GM12878 (cell line): ENCODE data around the gene PSMG3. TPM values are rescaled to one million over a fixed set of nuclear protein-coding genes. Genes with fewer than 3 reads are reported as not detected.

Experiments
- ATAC-seq: fragments of 200-7000 bp; cut with Tn5 transposase; 3 replicates; pipeline ENCODE4 v1.9.1; 2020; ENCODE audit warnings: mild to moderate bottlenecking, moderate library complexity
- BruUV-seq: library from RNA; stranded (reverse); fragments of 400-500 nt; replicated peaks from 2 replicates; lab custom pipeline; 2021; lab: Mats Ljungman, UMichigan
- CTCF ChIA-PET: fragments of 300-600 bp; sonication (Branson Sonifier 250); formaldehyde crosslinking; extraction: SDS; loops from one replicate; lab custom pipeline; 2021; ENCODE audit warnings: inconsistent platforms; lab: Yijun Ruan, JAX
- POLR2A ChIA-PET: fragments of 350-600 bp; formaldehyde crosslinking; extraction: SDS; loops from one replicate; lab custom pipeline; 2021; ENCODE audit warnings: inconsistent platforms; lab: Charles Lee
- RAD21 ChIA-PET: fragments of 300-600 bp; sonication (Branson Sonifier 250); formaldehyde crosslinking; loops from one replicate; lab custom pipeline; 2023; ENCODE audit warnings: antibody characterized with exemption; ENCODE audit not compliant: unreplicated experiment; lab: Charles Lee
- SMC1A ChIA-PET: fragments of 300-600 bp; sonication (Branson Sonifier 250); formaldehyde crosslinking; loops from one replicate; lab custom pipeline; 2023; ENCODE audit not compliant: unreplicated experiment, uncharacterized antibody; lab: Charles Lee
- DNase-seq: peaks from one replicate; pipeline ENCODE4 v3.0.0-alpha.2; 2011; ENCODE audit warnings: low read depth, low spot score
- FAIRE-seq: peaks from 3 replicates; lab custom pipeline; 2011; peaks lifted over from hg19 to GRCh38; lab: Jason Lieb, UNC
- H2AFZ ChIP-seq: 2 replicates; pipeline ENCODE4 v1.6.0; 2011; ENCODE audit warnings: low read depth, low read length, control low read depth; ENCODE audit not compliant: control insufficient read depth
- H3K27ac ChIP-seq: 2 replicates; pipeline ENCODE4 v1.5.1; 2011; ENCODE audit warnings: control low read depth; ENCODE audit not compliant: control insufficient read depth, insufficient read depth
- H3K27me3 ChIP-seq, 2 experiments: replicated peaks in 1 of 2; 2 replicates each; pipeline versions ENCODE4 v1.6.0 to v1.6.1; 2011; ENCODE audit warnings: low read length in 1 of 2; ENCODE audit not compliant: control insufficient read depth in 2 of 2, insufficient read depth in 2 of 2
- H3K36me3 ChIP-seq, 2 experiments: 2 replicates each; pipeline ENCODE4 v1.5.1; 2011; ENCODE audit warnings: low read length in 1 of 2; ENCODE audit not compliant: control insufficient read depth in 2 of 2, insufficient read depth in 2 of 2
- H3K4me1 ChIP-seq: 2 replicates; pipeline ENCODE4 v1.6.1; 2011; ENCODE audit warnings: mild to moderate bottlenecking, low read length, moderate library complexity, mixed read lengths; ENCODE audit not compliant: control insufficient read depth, insufficient read depth
- H3K4me2 ChIP-seq: 2 replicates; pipeline ENCODE4 v1.6.0; 2011; ENCODE audit warnings: control low read depth; ENCODE audit not compliant: control insufficient read depth, insufficient read depth
- H3K4me3 ChIP-seq: fragments of 200-600 bp; sonication (generic); 2 replicates; pipeline ENCODE4 v1.5.1; 2016
- H3K79me2 ChIP-seq: 2 replicates; pipeline ENCODE4 v1.6.0; 2011; ENCODE audit warnings: low read length; ENCODE audit not compliant: control insufficient read depth, insufficient read depth
- H3K9ac ChIP-seq: 2 replicates; pipeline ENCODE4 v1.8.0; 2011; ENCODE audit warnings: low read length, control low read depth, mixed read lengths; ENCODE audit not compliant: control insufficient read depth, insufficient read depth
- H3K9me3 ChIP-seq: replicated peaks from 3 replicates; pipeline ENCODE4 v1.5.1; 2011; ENCODE audit warnings: mild to moderate bottlenecking, low read length; ENCODE audit not compliant: control insufficient read depth, insufficient read depth
- H4K20me1 ChIP-seq: 2 replicates; pipeline ENCODE4 v1.6.0; 2011; ENCODE audit not compliant: control insufficient read depth, insufficient read depth
- FOXM1 ChIP-seq: IDR thresholded peaks from 2 replicates; pipeline ENCODE4 v1.6.1; 2012; ENCODE audit warnings: low read depth, mild to moderate bottlenecking, inconsistent platforms, low read length, moderate library complexity
- NRF1 ChIP-seq: conservative IDR thresholded peaks from 2 replicates; pipeline ENCODE4 v1.6.1; 2011; ENCODE audit warnings: mild to moderate bottlenecking, low read depth, low read length, improper control_type of control experiment
- SUPT20H ChIP-seq: IDR thresholded peaks from 2 replicates; pipeline ENCODE4 v1.6.1; 2011; ENCODE audit warnings: low read depth, mild to moderate bottlenecking, low read length, moderate library complexity, borderline replicate concordance; ENCODE audit not compliant: control insufficient read depth
- ZBTB33 ChIP-seq: fragments of 450-650 bp; IDR thresholded peaks from 2 replicates; pipeline ENCODE4 v1.6.1; 2017; ENCODE audit warnings: mild to moderate bottlenecking
- WGBS: methylation state at CpG from one replicate; pipeline ENCODE4 v1.1.6; 2016; ENCODE audit warnings: low lambda C conversion rate; ENCODE audit not compliant: insufficient replicate concordance, insufficient coverage; ENCODE audit errors: missing lambda C conversion rate; 5-methylcytosine and 5-hydroxymethylcytosine counted together
- in situ Hi-C: fragments of 300-500 bp; cut with MboI; formaldehyde crosslinking; loops from 9 replicates; pipeline ENCODE4 v1.14.3; 2018; ENCODE audit warnings: mixed read lengths
- intact Hi-C: fragments of 100-400 bp; cut with micrococcal nuclease; formaldehyde crosslinking; loops from one replicate; pipeline ENCODE4 v1.14.2; 2022; ENCODE audit not compliant: unreplicated experiment
- polyA plus RNA-seq, 11 experiments: library from polyadenylated mRNA; depleted of rRNA in 4 of 11; unstranded in 6 of 11; stranded (reverse) in 5 of 11; fragments of >200 nt; fragmentation: Nextera tagmentation in 4 of 11; fragmentation: Illumina TruSeq in 1 of 11; extraction: Ambion mirVana in 4 of 11; extraction: Trizol in 1 of 11; gene quantifications; 1 replicate in 1 of 11; 2 replicates in 10 of 11; pipeline versions ENCODE4 v1.2.1 to v1.2.3, GENCODE V29; 2011 to 2016; ENCODE audit warnings: inconsistent platforms in 2 of 11, missing spikeins in 2 of 11, low read depth in 1 of 11
- total RNA-seq, 4 experiments: library from RNA; depleted of rRNA in 3 of 4; stranded (reverse); fragments of >200 nt in 3 of 4; fragmentation: Illumina TruSeq in 1 of 4; extraction: Trizol in 1 of 4; gene quantifications; 2 replicates each; pipeline versions ENCODE4 v1.2.1 to v1.2.3, GENCODE V29; 2013 to 2021
- TF ChIP-seq, protein P1 (sequence below): IDR thresholded peaks from 2 replicates; pipeline ENCODE4 v1.6.1; 2012; ENCODE audit warnings: improper control_type of control experiment, low read depth, low read length; ENCODE audit not compliant: insufficient replicate concordance

Gene PSMG3
- total and polyA plus RNA-seq, 10 of the 15 experiments (the other 5 are each of a cell fraction or from before 2014, with no cell fraction given), result 23.9 to 115 (median 60.6) TPM

DNA sequence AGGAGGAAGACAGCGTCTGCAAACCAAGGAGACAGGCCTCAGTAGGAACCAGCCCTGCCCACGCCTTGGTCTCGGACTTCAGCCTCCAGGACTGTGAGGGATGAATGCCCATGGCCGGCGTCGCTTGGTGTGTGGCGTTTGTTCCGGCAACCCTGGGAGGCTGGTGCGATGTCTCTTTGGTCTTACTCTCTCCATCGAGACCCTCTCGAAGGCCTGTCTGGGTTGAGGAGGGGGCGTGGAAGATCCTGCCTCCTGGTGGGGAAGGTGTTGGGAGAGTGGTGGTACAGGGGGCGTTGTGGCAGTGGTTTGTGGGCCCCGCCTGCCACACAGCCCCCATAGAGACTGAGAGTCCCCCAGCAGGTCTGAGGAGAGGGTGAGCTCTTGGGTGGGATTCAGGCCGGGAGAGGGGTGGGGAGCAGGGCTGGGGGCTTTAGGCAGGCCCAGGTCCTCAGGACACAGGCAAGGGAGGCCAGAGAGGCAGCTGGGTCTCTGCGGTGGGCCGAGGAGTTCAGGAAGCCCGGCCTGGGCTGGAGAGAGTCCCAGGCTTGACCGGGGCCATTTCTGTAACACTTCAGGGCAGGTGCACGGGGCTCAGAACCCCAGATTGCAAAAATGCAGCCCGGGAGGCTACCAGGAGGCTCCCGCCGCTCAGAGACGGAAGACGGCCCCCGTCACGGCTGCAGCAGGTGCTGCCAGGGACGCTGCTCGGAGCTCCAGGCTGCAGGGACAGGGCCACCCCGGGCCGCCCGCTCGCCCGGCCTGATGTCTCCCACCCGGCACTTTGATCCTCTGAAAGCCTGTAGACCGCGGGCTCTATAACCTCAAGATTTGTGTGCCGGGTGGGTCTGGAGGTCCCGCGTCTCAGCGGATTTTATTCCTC lies 33.8 kb upstream of the PSMG3 start (continued):
- TF ChIP-seq, protein P1, sequence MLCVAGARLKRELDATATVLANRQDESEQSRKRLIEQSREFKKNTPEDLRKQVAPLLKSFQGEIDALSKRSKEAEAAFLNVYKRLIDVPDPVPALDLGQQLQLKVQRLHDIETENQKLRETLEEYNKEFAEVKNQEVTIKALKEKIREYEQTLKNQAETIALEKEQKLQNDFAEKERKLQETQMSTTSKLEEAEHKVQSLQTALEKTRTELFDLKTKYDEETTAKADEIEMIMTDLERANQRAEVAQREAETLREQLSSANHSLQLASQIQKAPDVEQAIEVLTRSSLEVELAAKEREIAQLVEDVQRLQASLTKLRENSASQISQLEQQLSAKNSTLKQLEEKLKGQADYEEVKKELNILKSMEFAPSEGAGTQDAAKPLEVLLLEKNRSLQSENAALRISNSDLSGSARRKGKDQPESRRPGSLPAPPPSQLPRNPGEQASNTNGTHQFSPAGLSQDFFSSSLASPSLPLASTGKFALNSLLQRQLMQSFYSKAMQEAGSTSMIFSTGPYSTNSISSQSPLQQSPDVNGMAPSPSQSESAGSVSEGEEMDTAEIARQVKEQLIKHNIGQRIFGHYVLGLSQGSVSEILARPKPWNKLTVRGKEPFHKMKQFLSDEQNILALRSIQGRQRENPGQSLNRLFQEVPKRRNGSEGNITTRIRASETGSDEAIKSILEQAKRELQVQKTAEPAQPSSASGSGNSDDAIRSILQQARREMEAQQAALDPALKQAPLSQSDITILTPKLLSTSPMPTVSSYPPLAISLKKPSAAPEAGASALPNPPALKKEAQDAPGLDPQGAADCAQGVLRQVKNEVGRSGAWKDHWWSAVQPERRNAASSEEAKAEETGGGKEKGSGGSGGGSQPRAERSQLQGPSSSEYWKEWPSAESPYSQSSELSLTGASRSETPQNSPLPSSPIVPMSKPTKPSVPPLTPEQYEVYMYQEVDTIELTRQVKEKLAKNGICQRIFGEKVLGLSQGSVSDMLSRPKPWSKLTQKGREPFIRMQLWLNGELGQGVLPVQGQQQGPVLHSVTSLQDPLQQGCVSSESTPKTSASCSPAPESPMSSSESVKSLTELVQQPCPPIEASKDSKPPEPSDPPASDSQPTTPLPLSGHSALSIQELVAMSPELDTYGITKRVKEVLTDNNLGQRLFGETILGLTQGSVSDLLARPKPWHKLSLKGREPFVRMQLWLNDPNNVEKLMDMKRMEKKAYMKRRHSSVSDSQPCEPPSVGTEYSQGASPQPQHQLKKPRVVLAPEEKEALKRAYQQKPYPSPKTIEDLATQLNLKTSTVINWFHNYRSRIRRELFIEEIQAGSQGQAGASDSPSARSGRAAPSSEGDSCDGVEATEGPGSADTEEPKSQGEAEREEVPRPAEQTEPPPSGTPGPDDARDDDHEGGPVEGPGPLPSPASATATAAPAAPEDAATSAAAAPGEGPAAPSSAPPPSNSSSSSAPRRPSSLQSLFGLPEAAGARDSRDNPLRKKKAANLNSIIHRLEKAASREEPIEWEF, result no peak
- TF ChIP-seq FOXM1, result no peak
- no peak for TF ChIP-seq ZBTB33

GRCh38 chr7:1602386-1602785 lies 32.6 kb upstream of the PSMG3 start:
- no peak overlapping the region for H3K4me2 ChIP-seq
- H3K27me3 ChIP-seq, result no peaks in the 10 kb centered on the region
- ATAC-seq (no peak), FAIRE-seq (no peak), DNase-seq (no peak)
- BruUV-seq, result no TSS peak
- H3K36me3 ChIP-seq, result no peaks in the 10 kb centered on the region
- no peak overlapping the region for H3K4me3 ChIP-seq
- ChIA-PET CTCF (no interaction called here), RAD21 (no interaction called here), SMC1A (no interaction called here), POLR2A (no interaction called here)
- H3K79me2 ChIP-seq, result no peaks in the 10 kb centered on the region
- TF ChIP-seq SUPT20H, result no peak
- no peak for TF ChIP-seq NRF1
- H3K9ac ChIP-seq, result no peak overlapping the region
- no peaks in the 10 kb centered on the region for H3K4me1 ChIP-seq
- in situ Hi-C loops (no loop called here), intact Hi-C loops (no loop called here)
- WGBS, result 42% methylated on average over 15 of the region's 15 CpGs
- no peaks in the 10 kb centered on the region for H4K20me1 ChIP-seq
- no peaks in the 10 kb centered on the region; the same call in 2 of the 3 replicates for H3K9me3 ChIP-seq
- H3K27ac ChIP-seq, result no peak overlapping the region
- no peak overlapping the region for H2AFZ ChIP-seq
